ENCODE data around the gene ZCCHC14.
"Not testable (repeated sequence)": the region's sequence is repeated elsewhere in the genome, so short reads cannot be mapped to it uniquely, and the experiment has no call there.

ZCCHC14 gene

GRCh38 chr16:87376660-87377059 is 116.2 kb downstream of the ZCCHC14 start:
- no peak for DNase-seq

GRCh38 chr16:87375426-87376135 is 117.2 kb downstream of the ZCCHC14 start:
- DNase-seq: no peak

- no peak for DNase-seq
Observed at GRCh38 chr16:87374313-87374712, 118.5 kb downstream of the ZCCHC14 start.

GRCh38 chr16:87372305-87372704 is 120.5 kb downstream of the ZCCHC14 start:
- DNase-seq: no peak

GRCh38 chr16:87371261-87371866 is 121.5 kb downstream of the ZCCHC14 start:
- DNase-seq: no peak

GRCh38 chr16:87369796-87370719 is 122.8 kb downstream of the ZCCHC14 start:
- DNase-seq: peak; percentile 54

GRCh38 chr16:87369117-87369765 is 123.6 kb downstream of the ZCCHC14 start:
- DNase-seq: no peak

- no peak for DNase-seq
Observed at GRCh38 chr16:87368029-87368770, 124.6 kb downstream of the ZCCHC14 start.

- DNase-seq: no peak
Observed at GRCh38 chr16:87367529-87367928, 125.3 kb downstream of the ZCCHC14 start.

GRCh38 chr16:87366930-87367329 is 125.9 kb downstream of the ZCCHC14 start:
- DNase-seq: no peak

GRCh38 chr16:87366288-87366687 is 126.5 kb downstream of the ZCCHC14 start:
- DNase-seq: no peak

- DNase-seq: no peak
Observed at GRCh38 chr16:87365021-87365713, 127.7 kb downstream of the ZCCHC14 start.

- no peak for DNase-seq
Observed at GRCh38 chr16:87363771-87364455, 128.9 kb downstream of the ZCCHC14 start.

GRCh38 chr16:87362828-87363559 is 129.8 kb downstream of the ZCCHC14 start:
- DNase-seq: not testable (repeated sequence)

GRCh38 chr16:87361916-87362619 is 130.8 kb downstream of the ZCCHC14 start:
- no peak for DNase-seq

- no peak for DNase-seq
Observed at GRCh38 chr16:87360862-87361610, 131.8 kb downstream of the ZCCHC14 start.

- no peak for DNase-seq
Observed at GRCh38 chr16:87359121-87359520, 133.7 kb downstream of the ZCCHC14 start.

- no peak for DNase-seq
Observed at GRCh38 chr16:87358696-87359095, 134.1 kb downstream of the ZCCHC14 start.

GRCh38 chr16:87358250-87358649 is 134.6 kb downstream of the ZCCHC14 start:
- no peak for DNase-seq
